Ovary (tissue), 3 donors: Measurements from ENCODE around the gene KLHL30.

ENCODE experiments used
- CTCF ChIP-seq, 3 donors: fragments of 450-650 bp in 2 of 3; fragments of 200-600 bp in 1 of 3; IDR thresholded peaks; one replicate each; pipeline versions ENCODE4 v1.5.1 to v1.8.0; 2016 to 2022; ENCODE audit warnings: antibody characterized with exemption in 3 of 3, mild to moderate bottlenecking in 1 of 3
- POLR2A ChIP-seq: fragments of 450-650 bp; IDR thresholded peaks from one replicate; pipeline ENCODE4 v1.6.1; 2017; ENCODE audit warnings: antibody characterized with exemption, mild to moderate bottlenecking, moderate library complexity
- donor health status: DM: no; HTN: no; CAD: no.

- no peak for TF ChIP-seq CTCF (IDR thresholded peaks at IDR 0.05)
- no peak for TF ChIP-seq POLR2A
Measured at GRCh38 chr2:238165288-238165921, 26.9 kb downstream of the KLHL30 start.
